HCT116 (cell line): ENCODE measurements around the gene WBP1L. TPM values are rescaled to one million over a fixed set of nuclear protein-coding genes. Genes with fewer than 3 reads are reported as not detected.
"Not testable (repeated sequence)": the region's sequence is repeated elsewhere in the genome, so short reads cannot be mapped to it uniquely, and the experiment has no call there.

ENCODE experiments used
- ATAC-seq: fragments of 200-7000 bp; cut with Tn5 transposase; 2 replicates; pipeline ENCODE4 v1.9.1; 2020; ENCODE audit warnings: mild to moderate bottlenecking, moderate library complexity
- BruUV-seq: library from RNA; stranded (reverse); fragments of 400-500 nt; replicated peaks from 2 replicates; lab custom pipeline; 2021; lab: Mats Ljungman, UMichigan
- CTCF ChIA-PET: fragments of 300-600 bp; sonication (Branson Sonifier 250); formaldehyde crosslinking; loops from one replicate; lab custom pipeline; 2021; ENCODE audit warnings: antibody characterized with exemption; lab: Charles Lee
- POLR2A ChIA-PET: fragments of 300-600, 350-600 bp; sonication (Branson Sonifier 250); formaldehyde crosslinking; loops from one replicate; lab custom pipeline; 2021; ENCODE audit warnings: antibody characterized with exemption; lab: Charles Lee
- RAD21 ChIA-PET, 2 experiments: fragments of 300-600 bp; sonication (Branson Sonifier 250); formaldehyde crosslinking; loops; one replicate each; lab custom pipeline; 2023; ENCODE audit warnings: low total read pairs in 2 of 2; ENCODE audit not compliant: uncharacterized antibody in 2 of 2, unreplicated experiment in 2 of 2, low non-redundant PET in 1 of 2; lab: Charles Lee
- DNase-seq: peaks from one replicate; pipeline ENCODE4 v3.0.0-alpha.2; 2010; ENCODE audit warnings: low read depth, low spot score
- H2AFZ ChIP-seq: fragments of 200-600 bp; shearing (Covaris generic), sonication (generic); 2 replicates; pipeline ENCODE4 v1.6.1; 2017; ENCODE audit warnings: low read depth, mixed run types, mixed read lengths, antibody characterized with exemption, low read length; ENCODE audit not compliant: poor library complexity, severe bottlenecking
- H3K27ac ChIP-seq: 2 replicates; pipeline ENCODE4 v1.5.1; 2012; ENCODE audit warnings: low read depth, low read length
- H3K27me3 ChIP-seq: fragments of 200-600 bp; sonication (generic); 2 replicates; pipeline ENCODE4 v1.6.1; 2016; ENCODE audit warnings: mixed run types, low read length, mixed read lengths; ENCODE audit not compliant: insufficient read depth
- H3K36me3 ChIP-seq, 2 experiments: fragments of 200-500 bp in 1 of 2; fragments of 200-600 bp in 1 of 2; sonication (Bioruptor generic) in 1 of 2; sonication (generic) in 1 of 2; 2 replicates each; pipeline versions ENCODE4 v1.5.1 to v1.6.1; 2014 to 2016; ENCODE audit warnings: low read length in 2 of 2, inconsistent platforms in 1 of 2, mixed read lengths in 1 of 2, mixed run types in 1 of 2; ENCODE audit not compliant: insufficient read depth in 2 of 2, control insufficient read depth in 1 of 2
- H3K4me1 ChIP-seq, 2 experiments: fragments of 200-600 bp in 1 of 2; sonication (generic) in 1 of 2; 2 replicates each; pipeline versions ENCODE4 v1.5.1 to v1.6.1; 2012 to 2017; ENCODE audit warnings: low read length in 2 of 2, inconsistent platforms in 1 of 2, mild to moderate bottlenecking in 1 of 2, mixed read lengths in 1 of 2, mixed run types in 1 of 2, moderate library complexity in 1 of 2; ENCODE audit not compliant: insufficient read depth in 2 of 2, control insufficient read depth in 1 of 2
- H3K4me2 ChIP-seq: fragments of 200-600 bp; sonication (generic); 2 replicates; pipeline ENCODE4 v1.6.1; 2017; ENCODE audit warnings: mixed run types, low read length, mixed read lengths
- H3K4me3 ChIP-seq, 2 experiments: fragments of 200-600 bp in 1 of 2; sonication (generic) in 1 of 2; replicated peaks in 1 of 2; 2 replicates each; pipeline ENCODE4 v1.5.1; 2011 to 2016; ENCODE audit warnings: low read length in 2 of 2, control low read depth in 1 of 2, low read depth in 1 of 2, mild to moderate bottlenecking in 1 of 2, mixed read lengths in 1 of 2, mixed run types in 1 of 2
- H3K79me2 ChIP-seq: fragments of 200-600 bp; sonication (generic); 2 replicates; pipeline ENCODE4 v1.6.1; 2017; ENCODE audit warnings: mild to moderate bottlenecking, mixed run types, low read length, moderate library complexity, mixed read lengths; ENCODE audit not compliant: insufficient read depth
- H3K9ac ChIP-seq: fragments of 200-600 bp; sonication (generic); 2 replicates; pipeline ENCODE4 v1.6.1; 2016; ENCODE audit warnings: low read length, mixed read lengths
- H3K9me2 ChIP-seq: fragments of 200-600 bp; sonication (generic), shearing (Covaris generic); 2 replicates; pipeline ENCODE4 v1.6.1; 2017; ENCODE audit warnings: mixed run types, mild to moderate bottlenecking, moderate library complexity; ENCODE audit not compliant: insufficient read depth
- H3K9me3 ChIP-seq, 2 experiments: fragments of 200-500 bp in 1 of 2; fragments of 200-600 bp in 1 of 2; sonication (Bioruptor generic) in 1 of 2; sonication (generic) in 1 of 2; 2 replicates each; pipeline ENCODE4 v1.6.1; 2014 to 2017; ENCODE audit warnings: low read length in 2 of 2, mixed read lengths in 2 of 2, inconsistent platforms in 1 of 2, low read depth in 1 of 2, mild to moderate bottlenecking in 1 of 2, mixed run types in 1 of 2, moderate library complexity in 1 of 2; ENCODE audit not compliant: control insufficient read depth in 1 of 2, insufficient read depth in 1 of 2
- H4K20me1 ChIP-seq: fragments of 200-600 bp; sonication (generic), shearing (Covaris generic); 2 replicates; pipeline ENCODE4 v1.6.1; 2017; ENCODE audit warnings: mixed run types, mild to moderate bottlenecking, moderate library complexity; ENCODE audit not compliant: insufficient read depth
- ELF1 ChIP-seq: IDR thresholded peaks from 2 replicates; pipeline ENCODE4 v1.6.1; 2012; ENCODE audit warnings: low read depth, borderline replicate concordance
- EZH2 ChIP-seq: fragments of 200-600 bp; sonication (generic); IDR thresholded peaks from 2 replicates; pipeline ENCODE4 v1.6.1; 2017; ENCODE audit warnings: antibody characterized with exemption, mixed run types
- REST ChIP-seq: IDR thresholded peaks from 2 replicates; pipeline ENCODE4 v1.6.1; 2012; ENCODE audit warnings: low read depth
- intact Hi-C: fragments of 100-400 bp; cut with micrococcal nuclease; formaldehyde crosslinking; loops from 2 replicates; pipeline ENCODE4 v1.10.0; 2022
- total RNA-seq: library from RNA; stranded (reverse); gene quantifications from one replicate; pipeline ENCODE4 v1.2.1, GENCODE V29; 2021; ENCODE audit not compliant: unreplicated experiment

The WBP1L gene
- total RNA-seq, 1 experiment from 2014 or later = 25.2 TPM

GRCh38 chr10:102715880-102716279 lies 27.9 kb upstream of the WBP1L start:
- Histone ChIP-seq H3K9ac (peak overlapping the region; percentile 96; the same call in 1 of the 2 replicates), H3K27me3 (no peaks in the 10 kb centered on the region), H4K20me1 (no peaks in the 10 kb centered on the region), H3K4me1 (peaks cover 13 to 24% of the 10 kb centered on the region in 2 experiments), H3K27ac (no peak overlapping the region), H3K79me2 (peaks cover 40% of the 10 kb centered on the region), H3K4me2 (peak overlapping the region; percentile 97), H2AFZ (no peak overlapping the region), H3K36me3 (no peaks in the 10 kb centered on the region; a peak in 1 of 4 replicates), H3K9me3 (no peaks in the 10 kb centered on the region), H3K9me2 (no peaks in the 10 kb centered on the region), H3K4me3 (peak overlapping the region; percentile 88 to 95)
- ATAC-seq (no peak), DNase-seq (no peak)
- TF ChIP-seq ELF1 (no peak), EZH2 (no peak), REST (no peak)
- RAD21 ChIA-PET = no interaction called here
- intact Hi-C loops = loop anchor here (2.0 kb wide), 2 partner anchors 71 to 213 kb away; partner anchors contain the start of genes ACTR1A, SUFU and TRIM8
- CTCF ChIA-PET = no interaction called here
- POLR2A ChIA-PET = interaction anchor here (0.7 kb wide), 1 partner anchor 47 kb away, joined by 3 read pairs; no protein-coding TSS in a partner anchor
- BruUV-seq = no TSS peak

GRCh38 chr10:102716900-102717565 lies 26.7 kb upstream of the WBP1L start:
- H3K27me3 ChIP-seq, H4K20me1 ChIP-seq, H3K9me3 ChIP-seq, H3K27ac ChIP-seq, H2AFZ ChIP-seq, DNase-seq, CTCF ChIA-PET, H3K9ac ChIP-seq, ATAC-seq, H3K4me3 ChIP-seq, H3K9me2 ChIP-seq, intact Hi-C loops, H3K4me2 ChIP-seq, BruUV-seq, H3K36me3 ChIP-seq, RAD21 ChIA-PET: not testable (repeated sequence)
- peaks cover 42% of the 10 kb centered on the region for H3K79me2 ChIP-seq
- POLR2A ChIA-PET = interaction anchor here (0.6 kb wide), 1 partner anchor 56 kb away, joined by 3 read pairs; no protein-coding TSS in a partner anchor
- peaks cover 12 to 22% of the 10 kb centered on the region in 2 experiments for H3K4me1 ChIP-seq
